ENCODE data around the gene IL36G.

IL36G gene

DNA sequence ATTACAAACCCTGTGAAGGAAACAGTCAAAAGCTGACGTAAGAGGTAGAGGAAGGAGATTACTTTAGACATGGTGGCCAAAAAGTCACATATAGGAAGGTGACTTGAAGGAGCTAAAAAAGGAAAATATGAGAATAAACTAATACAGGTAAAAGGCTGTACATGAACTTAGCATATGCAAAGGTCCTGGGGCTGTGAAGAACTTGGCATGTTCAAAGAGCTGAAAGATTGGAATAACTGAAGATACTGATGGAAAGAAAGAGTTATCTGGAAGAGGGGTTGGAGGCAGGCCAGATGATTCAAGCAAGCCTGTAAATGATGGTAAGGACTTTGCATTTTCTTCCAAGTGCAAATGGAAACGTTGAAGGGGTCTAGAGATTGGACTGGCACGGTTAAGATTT, 40.7 kb downstream of the IL36G start:
- DNase-seq (ENCODE audit: low read depth, low spot score): no peak

DNA sequence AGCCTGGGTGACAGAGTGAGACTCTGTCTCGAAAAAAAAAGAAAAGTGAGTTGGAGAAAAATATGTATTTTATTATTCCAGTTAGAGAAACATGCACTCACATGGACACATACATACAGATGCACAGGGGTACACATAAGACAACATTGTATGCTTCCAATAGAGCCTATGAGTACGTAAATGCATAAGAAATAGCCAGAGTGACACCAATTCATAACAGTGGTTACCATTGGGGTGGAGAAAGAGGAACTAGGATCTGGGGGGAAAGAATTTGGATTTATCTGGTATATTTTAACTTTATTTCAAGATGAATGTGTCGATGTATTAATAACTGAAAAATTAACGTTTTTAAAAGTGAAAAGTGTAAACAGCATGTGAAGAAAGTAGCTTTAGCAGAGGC, 43.5 kb downstream of the IL36G start:
- no peak for DNase-seq (ENCODE audit: low read depth, low spot score)

DNA sequence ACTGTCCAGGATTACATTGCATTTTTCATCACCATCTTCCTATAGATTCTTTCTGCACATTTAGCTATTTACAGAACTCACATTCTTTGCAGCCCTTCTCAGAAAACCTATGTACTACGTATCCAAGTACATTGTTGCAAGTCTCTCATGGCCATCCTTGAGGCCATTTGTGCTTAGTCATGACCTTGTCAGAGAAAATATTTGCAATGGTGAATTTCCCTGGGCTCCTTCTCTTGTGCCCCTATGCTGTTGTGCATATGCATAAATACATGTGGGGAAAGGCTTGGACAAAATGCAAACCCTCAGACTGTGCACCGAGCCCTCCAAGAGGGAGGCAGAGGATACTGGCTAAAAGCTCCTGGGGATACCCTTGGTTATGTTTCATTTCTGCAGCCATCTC, 47.0 kb downstream of the IL36G start:
- DNase-seq (ENCODE audit: low read depth, low spot score): no peak

DNA sequence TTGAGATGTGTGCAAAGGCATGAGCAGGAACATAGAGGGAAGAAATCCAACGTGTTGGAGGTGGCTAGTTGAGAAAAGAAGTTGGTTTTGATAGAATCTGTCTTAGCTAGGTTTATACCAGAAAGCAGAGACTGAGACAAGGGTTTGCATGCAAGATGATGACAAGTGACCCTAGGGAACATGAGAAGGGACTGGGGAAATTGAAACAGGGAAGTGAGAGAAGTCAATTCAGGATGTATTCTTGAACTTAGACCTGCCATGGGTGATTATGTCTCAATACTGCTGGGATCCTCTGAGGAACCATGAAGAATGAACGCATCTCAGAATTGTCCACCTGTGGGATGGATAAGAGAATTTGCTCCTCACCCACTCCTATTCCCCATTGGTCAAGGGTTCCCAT, 47.9 kb downstream of the IL36G start:
- DNase-seq (ENCODE audit: low read depth, low spot score): no peak

DNA sequence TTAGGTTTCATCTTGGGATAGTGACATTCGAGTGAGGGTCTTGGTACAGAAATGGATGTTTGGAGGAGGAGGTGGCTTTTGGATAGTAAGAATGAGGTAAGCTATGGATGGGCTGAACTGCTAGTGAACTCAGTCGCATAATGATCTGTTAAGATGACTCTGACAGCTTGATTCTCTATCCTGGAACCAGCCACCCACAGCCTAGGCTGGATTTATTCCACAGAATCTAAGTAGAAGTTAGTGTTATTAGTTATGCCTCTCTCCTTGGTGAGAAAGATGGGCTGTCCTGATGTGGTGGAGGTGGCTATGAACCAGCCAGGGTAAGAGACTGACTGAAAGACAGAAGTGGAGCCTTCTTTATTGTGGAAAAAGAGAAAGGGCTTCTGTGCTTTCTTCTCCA, 49.9 kb downstream of the IL36G start:
- no peak for DNase-seq (ENCODE audit: low read depth, low spot score)

DNA sequence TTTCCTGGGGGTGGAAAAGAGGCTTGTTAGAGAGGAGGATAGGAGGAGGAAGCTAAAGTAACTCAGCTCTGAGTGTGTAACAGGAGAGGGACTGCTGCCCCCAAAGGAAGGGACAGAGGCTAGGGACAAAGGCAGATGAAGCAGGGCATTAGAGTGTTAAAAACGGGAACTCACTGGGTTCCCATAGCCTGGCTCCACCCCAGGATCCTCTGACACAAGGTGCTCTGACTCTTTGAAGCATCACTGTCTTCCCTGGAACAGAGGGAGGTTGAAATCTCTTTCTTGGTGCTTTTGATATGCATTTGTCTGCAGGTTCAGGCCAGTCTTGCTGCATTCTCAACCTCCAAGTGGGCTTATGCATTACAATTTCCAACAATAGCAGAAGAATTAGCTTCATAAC, 50.3 kb downstream of the IL36G start:
- DNase-seq (ENCODE audit: low read depth, low spot score): no peak

DNA sequence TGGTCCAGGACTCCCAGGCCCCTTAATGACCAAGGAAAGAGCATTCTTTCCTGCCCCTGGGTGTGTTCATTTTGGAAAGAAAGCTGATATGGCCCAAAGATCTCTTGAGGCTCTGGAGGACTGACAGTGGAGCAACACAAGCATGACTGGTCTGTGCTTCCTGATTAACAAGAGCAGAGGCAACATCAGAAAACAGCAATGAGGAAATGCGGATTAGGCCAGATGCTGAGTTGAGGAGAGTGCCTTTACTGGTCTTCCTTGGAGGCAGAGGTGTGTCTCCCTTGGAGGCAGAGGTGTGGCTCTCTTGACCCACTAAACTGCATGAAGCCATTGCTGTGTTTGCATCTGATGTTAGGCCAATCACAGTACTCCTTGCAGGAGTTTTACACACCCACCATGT, 54.9 kb downstream of the IL36G start:
- no peak for DNase-seq (ENCODE audit: low read depth, low spot score)

DNA sequence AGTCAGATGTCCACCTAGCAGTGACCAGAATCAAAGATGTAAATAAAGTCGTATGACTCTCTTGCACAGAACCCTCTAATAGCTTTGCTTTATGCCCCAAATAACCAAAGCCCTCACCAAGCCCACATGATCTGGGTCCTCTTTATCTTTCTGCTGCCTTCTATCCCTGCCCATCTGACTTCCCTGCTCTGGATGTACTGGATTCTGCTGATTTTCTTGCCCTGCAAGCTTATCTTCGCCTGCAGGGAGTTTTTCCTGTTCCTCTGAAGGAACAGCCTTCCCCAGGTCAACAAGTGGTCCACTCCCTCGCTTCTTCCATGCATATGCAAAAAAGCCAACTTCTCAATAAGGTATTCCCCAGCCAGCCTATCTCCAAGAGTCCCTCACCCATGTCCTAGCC, 56.2 kb downstream of the IL36G start:
- no peak for DNase-seq (ENCODE audit: low read depth, low spot score)

Data from ELF-1 (cell line).